GM21529 (cell line): ENCODE measurements around the gene RALGPS1.

ENCODE experiments used
- ATAC-seq: cut with Tn5 transposase; IDR thresholded peaks from one replicate; pipeline ENCODE4 v1.9.1; 2021; ENCODE audit not compliant: unreplicated experiment

The RALGPS1 gene

GRCh38 chr9:127116088-127116726 is 201.6 kb downstream of the RALGPS1 start:
- no peak for ATAC-seq

- ATAC-seq = no peak
Observed at GRCh38 chr9:127116957-127117356, 202.4 kb downstream of the RALGPS1 start.

- ATAC-seq = no peak
Observed at GRCh38 chr9:127117801-127118200, 203.2 kb downstream of the RALGPS1 start.

- no peak for ATAC-seq
Observed at GRCh38 chr9:127118597-127119319, 204.2 kb downstream of the RALGPS1 start.

GRCh38 chr9:127119320-127119709 is 204.7 kb downstream of the RALGPS1 start:
- ATAC-seq = no peak

- ATAC-seq = no peak
Observed at GRCh38 chr9:127121628-127122175, 207.1 kb downstream of the RALGPS1 start.

GRCh38 chr9:127122176-127123063 is 207.8 kb downstream of the RALGPS1 start, which contains the start of gene ANGPTL2:
Gene ANGPTL2, minus strand, starts transcription at chr9:127122635. Its CDS starts 13,904 bp downstream, at chr9:127108731.
- no peak for ATAC-seq

GRCh38 chr9:127123064-127123890 is 208.7 kb downstream of the RALGPS1 start:
- no peak for ATAC-seq

- no peak for ATAC-seq
Observed at GRCh38 chr9:127124111-127124531, 209.5 kb downstream of the RALGPS1 start.

- no peak for ATAC-seq
Observed at GRCh38 chr9:127124792-127125191, 210.2 kb downstream of the RALGPS1 start.

GRCh38 chr9:127126971-127127370 is 212.4 kb downstream of the RALGPS1 start:
- ATAC-seq = no peak

GRCh38 chr9:127128341-127129072 is 213.9 kb downstream of the RALGPS1 start:
- ATAC-seq = no peak

- ATAC-seq = no peak
Observed at GRCh38 chr9:127129073-127129717, 214.6 kb downstream of the RALGPS1 start.

GRCh38 chr9:127129718-127130085 is 215.1 kb downstream of the RALGPS1 start:
- ATAC-seq = no peak

- no peak for ATAC-seq
Observed at GRCh38 chr9:127130235-127130634, 215.7 kb downstream of the RALGPS1 start.

GRCh38 chr9:127130661-127131538 is 216.3 kb downstream of the RALGPS1 start:
- no peak for ATAC-seq

- no peak for ATAC-seq
Observed at GRCh38 chr9:127131871-127132270, 217.3 kb downstream of the RALGPS1 start.

- no peak for ATAC-seq
Observed at GRCh38 chr9:127132375-127132774, 217.8 kb downstream of the RALGPS1 start.
